Epithelial cell of prostate (primary cell): ENCODE measurements around the gene DGCR8.

ENCODE experiments used
- DNase-seq: peaks from one replicate; pipeline ENCODE4 v3.0.0-alpha.2; 2011; ENCODE audit warnings: low read depth, low spot score
- H3K27ac ChIP-seq: fragments of 450-650 bp; 2 replicates; pipeline ENCODE4 v1.5.1; 2017; ENCODE audit warnings: mild to moderate bottlenecking

DGCR8 gene

DNA sequence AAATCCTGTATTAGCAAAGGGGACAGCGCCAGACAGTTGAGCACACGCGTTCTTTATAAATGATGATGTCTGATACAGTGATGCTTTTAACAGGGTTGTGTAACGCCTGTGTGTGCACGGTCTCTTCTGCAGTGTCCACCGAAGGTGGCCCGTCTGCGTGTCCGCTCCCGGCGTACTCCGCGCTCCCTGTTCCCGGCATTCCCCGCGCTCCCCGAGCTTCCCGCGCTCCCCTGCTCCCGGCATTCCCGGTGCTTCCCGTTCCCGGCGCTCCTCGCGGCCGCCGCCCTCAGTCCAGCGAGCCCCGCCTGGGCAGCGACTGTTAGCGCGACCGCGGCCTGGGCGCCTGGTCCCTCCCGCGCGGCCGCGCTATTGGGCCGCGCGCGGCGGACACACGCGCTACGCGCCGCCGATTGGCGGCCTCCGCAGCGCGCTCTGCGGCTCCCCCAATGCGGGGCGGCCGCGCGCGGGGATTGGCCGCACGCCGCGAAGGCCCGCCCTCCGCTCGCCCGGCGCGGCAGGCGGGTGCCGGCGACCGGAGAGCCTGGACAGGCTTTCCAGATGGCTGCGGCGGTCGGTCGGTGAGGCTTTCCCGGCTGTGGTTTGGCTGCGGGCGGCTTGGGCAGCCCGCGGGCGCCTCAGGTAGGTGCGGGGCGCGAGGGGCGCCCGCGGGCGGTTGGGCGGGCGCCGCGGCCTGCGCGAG lies at the start of gene DGCR8:
DGCR8 (plus strand) TSS at position 497 of the 700 bp plus-strand sequence. CDS start 5,723 bp downstream, outside the sequence.
- DNase-seq, result peak; percentile 41
- H3K27ac ChIP-seq, result peak within 1 kb of the TSS; percentile 92

DNA sequence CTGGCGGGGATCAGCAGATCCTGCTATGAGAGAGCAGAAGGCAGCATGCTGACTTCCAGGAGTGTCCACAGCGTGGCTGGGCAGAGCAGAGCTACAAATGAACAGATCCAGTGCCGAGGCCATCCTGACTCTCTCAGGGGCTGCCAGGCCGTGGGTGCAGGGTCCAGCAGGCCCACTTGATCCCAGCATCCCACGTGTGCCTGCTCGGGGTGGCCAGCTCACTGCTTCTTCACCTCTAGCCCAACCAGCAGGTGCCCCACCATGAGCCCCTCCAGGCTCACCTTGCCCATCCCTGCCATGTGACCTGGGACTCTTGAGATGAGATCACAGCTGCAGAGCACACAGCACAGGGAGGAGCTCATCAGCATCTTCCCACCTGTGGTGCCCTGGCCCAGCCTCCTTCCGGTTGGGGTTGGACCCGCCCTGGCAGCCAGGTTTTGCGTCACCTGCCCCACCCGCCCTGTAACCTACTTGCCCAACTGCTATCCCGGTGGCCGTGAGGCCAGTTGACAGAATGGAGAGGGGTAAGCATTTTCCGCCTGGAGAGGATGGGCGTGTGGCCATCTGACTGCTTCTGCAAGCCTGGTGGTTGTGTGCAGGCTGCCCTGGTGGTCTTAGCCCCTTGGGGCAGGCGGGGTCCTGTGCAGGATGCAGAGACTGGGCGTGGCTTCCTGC lies 48.2 kb upstream of the DGCR8 start:
- DNase-seq, result no peak
- H3K27ac ChIP-seq, result no peak overlapping the region

GRCh38 chr22:20032407-20032991 lies 47.5 kb upstream of the DGCR8 start:
- DNase-seq, result no peak
- no peak overlapping the region for H3K27ac ChIP-seq

DNA sequence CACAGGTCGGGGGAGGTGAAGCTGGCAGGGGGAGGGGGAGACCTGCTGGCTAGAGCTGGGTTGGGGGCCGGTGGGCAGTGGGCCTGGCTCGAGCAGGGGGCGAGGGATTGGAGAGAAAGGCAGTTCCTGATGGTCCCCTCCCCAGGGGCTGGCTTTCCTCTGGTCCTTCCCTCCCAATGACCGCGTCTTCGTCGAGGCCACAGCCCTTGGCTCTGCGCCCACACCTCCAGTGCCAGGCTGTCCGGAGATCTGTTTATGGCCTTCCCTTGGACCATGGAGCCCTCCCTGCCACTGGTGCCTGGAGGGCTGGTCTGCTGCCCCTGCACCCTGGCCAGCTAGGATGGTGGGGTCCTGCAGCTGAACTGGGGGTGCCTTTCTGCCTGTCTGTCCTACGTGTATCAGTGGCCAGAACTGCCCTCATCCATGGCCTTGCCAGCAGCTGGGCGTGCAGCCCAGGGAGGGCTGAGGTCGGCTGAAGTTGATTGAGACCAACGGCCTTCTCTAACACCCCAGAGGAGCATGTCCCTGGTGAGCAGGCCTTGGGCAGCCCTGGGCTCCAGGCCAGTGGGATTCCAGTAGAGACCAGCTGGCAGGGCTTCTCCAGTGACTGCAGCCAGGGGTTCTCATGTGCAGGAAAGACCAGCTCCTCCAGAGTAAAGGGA lies 46.9 kb upstream of the DGCR8 start:
- no peak overlapping the region for H3K27ac ChIP-seq
- no peak for DNase-seq

GRCh38 chr22:20034143-20034542 lies 45.9 kb upstream of the DGCR8 start:
- H3K27ac ChIP-seq, result no peak overlapping the region
- DNase-seq, result no peak

DNA sequence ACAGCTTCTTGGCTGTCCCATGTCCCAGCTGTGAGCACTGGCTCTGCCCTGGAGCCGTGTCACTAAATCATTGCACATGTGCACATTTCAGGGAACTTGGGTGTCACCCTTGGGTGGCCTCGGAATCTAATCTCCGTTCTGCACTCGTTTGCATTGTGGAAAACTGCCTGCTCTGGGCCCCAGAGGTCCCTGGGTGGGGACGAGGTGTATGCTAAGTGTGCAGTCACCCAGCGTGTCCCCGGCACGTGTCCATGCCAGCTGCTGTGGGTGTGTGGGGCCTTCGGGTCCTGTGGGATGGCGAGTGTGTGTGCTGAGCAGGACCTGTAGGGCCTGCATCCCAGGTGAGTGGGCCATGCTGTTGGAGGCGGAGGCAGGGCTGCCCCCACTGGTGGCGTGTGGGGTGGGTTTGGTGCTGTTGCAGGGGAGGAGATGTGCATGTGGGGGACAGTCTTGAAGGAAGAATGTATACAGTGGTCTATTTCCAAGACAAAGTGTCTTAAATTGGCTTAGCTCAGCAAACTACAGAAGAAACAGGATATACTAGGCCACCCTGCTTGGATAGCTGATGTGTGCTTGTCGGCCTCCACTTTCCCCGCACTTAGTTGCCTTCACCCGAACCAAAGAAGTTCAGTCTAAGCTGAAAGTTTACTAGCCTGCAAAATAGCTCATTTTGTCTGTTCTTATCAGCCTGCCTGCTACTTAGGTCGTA lies 44.5 kb upstream of the DGCR8 start:
- H3K27ac ChIP-seq, result no peak overlapping the region

GRCh38 chr22:20036084-20036482 lies 44.0 kb upstream of the DGCR8 start:
- no peak overlapping the region for H3K27ac ChIP-seq
- DNase-seq, result no peak

More for the DNA sequence above, 44.5 kb upstream of the DGCR8 start:
- no peak for DNase-seq

GRCh38 chr22:20036535-20037392 lies 43.3 kb upstream of the DGCR8 start:
- no peak for DNase-seq

DNA sequence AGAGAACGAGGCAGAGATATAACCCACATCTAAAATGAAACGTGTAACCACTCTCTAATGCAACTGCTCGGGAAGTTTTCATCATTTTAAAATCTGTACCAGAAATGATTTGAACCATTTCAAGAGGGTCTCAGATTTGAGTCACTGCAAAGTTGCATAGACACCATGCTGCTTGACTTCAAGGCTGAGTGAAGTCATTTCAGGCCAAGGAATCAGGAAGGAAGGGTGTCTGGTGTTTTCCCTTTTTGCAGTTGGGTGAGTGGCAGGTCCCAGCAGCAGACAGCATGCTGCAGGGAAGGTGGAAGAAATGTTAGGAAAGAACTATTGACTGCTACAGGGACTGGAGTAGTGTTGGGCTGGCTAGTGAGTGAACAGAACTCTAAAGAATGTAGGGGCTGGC lies 42.6 kb upstream of the DGCR8 start:
- no peak overlapping the region for H3K27ac ChIP-seq
- DNase-seq, result no peak

More at GRCh38 chr22:20036535-20037392, 43.3 kb upstream of the DGCR8 start:
- H3K27ac ChIP-seq, result no peak overlapping the region

DNA sequence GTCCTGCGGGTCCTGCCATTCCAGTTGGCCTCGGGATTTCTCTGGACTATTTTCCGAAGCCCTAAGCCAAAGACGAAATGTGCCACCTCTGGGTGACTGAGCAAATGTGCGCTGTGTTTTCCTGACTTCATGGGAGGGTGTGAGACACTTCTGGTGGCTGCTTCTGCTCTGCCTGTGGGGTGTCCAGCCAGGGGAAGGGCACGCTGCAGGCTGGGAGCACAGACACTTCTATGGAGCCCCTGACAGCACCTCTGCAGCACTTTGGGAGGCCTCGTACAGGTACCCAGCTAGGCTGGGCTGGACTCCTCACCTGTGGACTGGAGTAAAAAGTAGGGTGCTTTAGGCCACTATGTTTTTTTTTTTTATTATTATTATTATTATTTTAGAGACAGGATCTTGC lies 41.5 kb upstream of the DGCR8 start:
- H3K27ac ChIP-seq, result no peak overlapping the region
- DNase-seq, result no peak

DNA sequence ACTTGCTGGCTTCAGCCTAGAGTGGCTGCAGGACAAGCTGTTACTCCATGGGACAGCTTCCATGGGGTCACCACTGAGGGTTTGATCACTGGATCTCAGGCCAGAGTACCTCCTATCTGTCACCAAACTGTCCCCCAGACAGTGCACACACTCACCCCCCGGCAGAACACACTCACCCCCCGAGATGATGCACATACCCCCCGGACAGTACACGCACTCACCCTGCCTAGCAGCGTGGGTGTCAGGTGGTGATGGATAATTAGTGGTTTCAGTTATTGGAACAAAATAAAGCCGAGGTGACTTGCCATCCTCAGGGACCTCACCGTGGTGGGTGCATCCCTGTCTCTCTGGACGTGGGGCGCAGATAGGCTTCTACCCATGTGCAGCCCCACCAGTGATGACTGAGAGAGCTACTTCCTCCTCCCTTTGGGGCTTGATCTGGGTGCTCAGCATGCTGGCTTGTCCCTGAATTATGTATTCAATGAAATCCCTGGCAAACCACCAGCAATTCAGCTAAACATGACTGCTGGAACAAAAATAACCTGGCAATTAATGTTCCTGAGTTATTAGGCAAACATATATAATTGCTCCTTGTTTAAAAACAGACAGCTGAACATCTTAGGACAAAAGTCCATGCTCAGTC lies 40.2 kb upstream of the DGCR8 start:
- no peak for DNase-seq
- H3K27ac ChIP-seq, result no peak overlapping the region

- no peak overlapping the region for H3K27ac ChIP-seq
- DNase-seq, result no peak
These were observed 39.5 kb upstream of the DGCR8 start for GRCh38 chr22:20040327-20041200.

GRCh38 chr22:20043057-20043996 lies 36.7 kb upstream of the DGCR8 start:
- no peak for DNase-seq
- no peak overlapping the region for H3K27ac ChIP-seq

GRCh38 chr22:20043997-20044342 lies 36.1 kb upstream of the DGCR8 start:
- no peak for DNase-seq
- no peak overlapping the region for H3K27ac ChIP-seq

- DNase-seq, result no peak
- no peak overlapping the region for H3K27ac ChIP-seq
These were observed 35.4 kb upstream of the DGCR8 start for GRCh38 chr22:20044495-20045151.

DNA sequence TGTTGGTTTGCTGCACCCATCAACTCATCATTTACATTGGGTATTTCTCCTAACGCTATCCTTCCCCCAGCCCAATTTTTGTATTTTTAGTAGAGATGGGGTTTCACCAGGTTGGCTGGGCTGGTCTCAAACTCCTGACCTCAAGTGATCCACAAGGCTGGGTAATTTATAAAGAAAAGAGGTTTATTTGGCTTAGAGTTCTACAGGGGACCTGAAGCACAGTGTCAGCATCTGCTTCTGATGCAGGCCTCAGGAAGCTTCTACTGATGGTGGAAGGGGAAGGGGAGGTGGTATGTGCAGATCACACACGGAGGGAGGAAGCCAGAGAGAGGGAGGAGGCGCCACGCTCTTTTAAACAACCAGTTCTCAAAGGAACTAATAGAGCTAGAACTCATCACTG lies 33.3 kb upstream of the DGCR8 start:
- no peak for DNase-seq
- no peak overlapping the region for H3K27ac ChIP-seq

DNA sequence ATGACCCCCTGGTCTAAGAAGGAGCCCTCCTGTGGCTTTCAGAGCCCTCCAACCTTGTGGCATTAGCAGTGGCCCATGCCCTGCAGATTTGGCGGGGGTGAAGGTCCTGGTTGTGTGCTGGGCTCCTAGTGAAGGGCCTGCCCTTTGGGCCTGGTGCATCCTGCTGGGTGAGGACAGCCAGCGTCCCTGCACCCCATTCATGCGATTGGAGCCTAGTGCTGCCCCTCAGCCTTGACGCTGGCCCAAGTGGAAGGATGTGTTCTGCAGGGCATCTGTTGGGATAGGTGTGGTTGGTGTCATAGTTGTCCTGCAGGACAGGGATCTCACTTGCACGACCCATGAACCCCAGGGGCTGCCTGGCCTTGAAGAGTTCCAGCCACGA lies 28.1 kb upstream of the DGCR8 start:
- DNase-seq, result no peak
- no peak overlapping the region for H3K27ac ChIP-seq
